Subcutaneous adipose tissue (tissue), 4 donors: ENCODE measurements around the gene ATP6V1C2. TPM values are rescaled to one million over a fixed set of nuclear protein-coding genes. Genes with fewer than 3 reads are reported as not detected.

ENCODE experiments used
- total RNA-seq, 4 donors: library from RNA; depleted of rRNA; stranded (reverse); fragments of >200 nt; gene quantifications; one replicate each; pipeline ENCODE4 v1.1.0, GENCODE V29; 2016
- TF ChIP-seq, protein P1 (sequence below): fragments of 450-650 bp; IDR thresholded peaks from one replicate; pipeline ENCODE4 v1.5.1; 2016; ENCODE audit warnings: low read depth, mild to moderate bottlenecking, control low read depth, antibody characterized with exemption, moderate library complexity

Gene ATP6V1C2, protein sequence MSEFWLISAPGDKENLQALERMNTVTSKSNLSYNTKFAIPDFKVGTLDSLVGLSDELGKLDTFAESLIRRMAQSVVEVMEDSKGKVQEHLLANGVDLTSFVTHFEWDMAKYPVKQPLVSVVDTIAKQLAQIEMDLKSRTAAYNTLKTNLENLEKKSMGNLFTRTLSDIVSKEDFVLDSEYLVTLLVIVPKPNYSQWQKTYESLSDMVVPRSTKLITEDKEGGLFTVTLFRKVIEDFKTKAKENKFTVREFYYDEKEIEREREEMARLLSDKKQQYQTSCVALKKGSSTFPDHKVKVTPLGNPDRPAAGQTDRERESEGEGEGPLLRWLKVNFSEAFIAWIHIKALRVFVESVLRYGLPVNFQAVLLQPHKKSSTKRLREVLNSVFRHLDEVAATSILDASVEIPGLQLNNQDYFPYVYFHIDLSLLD
- 1 to 10 TPM in 3 of 4 donors, under 1 TPM in 1; 0.22 to 3.6 (median 2.6) TPM for total RNA-seq

DNA sequence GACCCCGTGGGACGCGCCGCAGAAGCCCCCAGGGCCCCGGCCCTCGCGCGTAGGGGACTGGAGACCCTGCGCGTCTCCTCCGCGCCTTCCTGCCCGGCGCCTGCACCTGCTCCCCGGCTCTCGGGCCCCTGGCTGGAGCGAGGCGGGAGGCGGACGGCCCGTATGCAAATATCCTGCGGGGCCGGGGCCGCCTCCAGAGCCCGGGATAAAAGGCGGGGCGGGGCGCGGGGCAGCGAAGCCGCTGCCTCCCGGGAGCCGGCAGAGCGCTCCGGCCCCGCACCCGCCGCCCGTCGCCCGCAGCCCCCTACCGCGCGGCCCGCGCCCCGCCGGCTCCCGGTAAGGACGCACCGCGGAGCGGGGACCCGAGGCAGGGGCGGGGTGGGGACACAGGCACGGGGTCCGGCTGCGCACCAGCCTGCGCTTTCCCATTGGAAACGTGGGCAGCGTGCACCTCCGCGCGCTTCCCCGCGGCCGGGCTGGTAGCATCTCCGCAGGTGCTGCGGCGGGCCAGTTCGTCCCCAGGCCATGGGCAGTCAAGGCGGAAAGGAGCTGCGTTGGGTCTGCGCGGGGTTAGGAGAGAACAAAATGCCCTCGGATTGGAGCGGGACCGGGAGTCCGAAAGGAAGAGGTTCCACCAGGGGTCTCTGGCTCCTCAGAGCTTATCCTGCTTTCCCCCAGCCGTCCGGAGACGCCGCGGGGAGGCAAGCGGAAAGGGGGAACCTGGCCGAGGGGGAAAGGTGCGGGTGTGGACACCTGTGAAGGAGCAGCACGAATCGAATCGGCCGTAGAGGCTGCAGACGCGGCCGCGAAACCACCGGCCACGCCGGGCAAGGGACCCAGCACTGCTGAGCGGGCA, at the start of gene ATP6V1C2:
TSS of gene ATP6V1C2 (plus strand) at position 235 of the 856 bp plus-strand sequence. CDS start 1,220 bp downstream, outside the sequence.
- TF ChIP-seq, protein P1, sequence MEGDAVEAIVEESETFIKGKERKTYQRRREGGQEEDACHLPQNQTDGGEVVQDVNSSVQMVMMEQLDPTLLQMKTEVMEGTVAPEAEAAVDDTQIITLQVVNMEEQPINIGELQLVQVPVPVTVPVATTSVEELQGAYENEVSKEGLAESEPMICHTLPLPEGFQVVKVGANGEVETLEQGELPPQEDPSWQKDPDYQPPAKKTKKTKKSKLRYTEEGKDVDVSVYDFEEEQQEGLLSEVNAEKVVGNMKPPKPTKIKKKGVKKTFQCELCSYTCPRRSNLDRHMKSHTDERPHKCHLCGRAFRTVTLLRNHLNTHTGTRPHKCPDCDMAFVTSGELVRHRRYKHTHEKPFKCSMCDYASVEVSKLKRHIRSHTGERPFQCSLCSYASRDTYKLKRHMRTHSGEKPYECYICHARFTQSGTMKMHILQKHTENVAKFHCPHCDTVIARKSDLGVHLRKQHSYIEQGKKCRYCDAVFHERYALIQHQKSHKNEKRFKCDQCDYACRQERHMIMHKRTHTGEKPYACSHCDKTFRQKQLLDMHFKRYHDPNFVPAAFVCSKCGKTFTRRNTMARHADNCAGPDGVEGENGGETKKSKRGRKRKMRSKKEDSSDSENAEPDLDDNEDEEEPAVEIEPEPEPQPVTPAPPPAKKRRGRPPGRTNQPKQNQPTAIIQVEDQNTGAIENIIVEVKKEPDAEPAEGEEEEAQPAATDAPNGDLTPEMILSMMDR = no peak

DNA sequence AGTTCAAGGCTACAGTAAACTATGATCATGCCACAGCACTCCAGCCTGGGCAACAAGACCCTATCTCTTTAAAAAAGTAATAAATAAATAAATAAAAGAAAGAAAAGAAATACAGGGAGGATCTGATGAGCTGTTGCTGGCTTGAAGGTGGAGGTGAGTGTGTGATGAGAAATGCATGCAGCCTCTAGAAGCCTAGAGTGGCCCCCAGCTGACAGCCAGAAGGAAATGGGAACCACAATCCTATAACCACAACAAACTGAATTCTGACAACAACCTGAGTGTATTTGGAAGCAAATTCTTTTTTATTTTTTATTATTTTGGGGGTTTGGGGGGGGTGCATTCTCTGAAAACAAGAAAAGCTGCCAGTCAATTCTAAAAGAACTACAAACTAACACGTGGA, 46.3 kb upstream of the ATP6V1C2 start:
- TF ChIP-seq, protein P1 = no peak

DNA sequence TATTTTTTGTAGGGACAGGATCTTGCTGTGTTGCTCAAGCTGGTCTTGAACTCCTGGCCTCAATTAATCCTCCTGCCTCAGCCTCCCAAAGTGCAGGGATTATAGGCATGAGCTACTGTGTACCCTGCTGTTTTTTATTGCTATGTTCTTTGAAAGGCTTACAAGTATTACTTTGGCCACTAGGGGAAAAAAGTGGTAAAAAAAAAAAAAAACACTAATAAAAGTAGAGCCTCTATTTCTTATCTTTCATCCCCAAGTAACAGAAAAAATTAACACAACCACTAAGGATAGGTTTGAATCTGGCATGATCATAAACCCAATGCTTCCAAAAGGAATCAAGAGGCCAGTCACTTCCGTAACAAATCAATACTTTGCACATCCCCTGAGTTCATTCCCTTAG, 43.2 kb upstream of the ATP6V1C2 start:
- TF ChIP-seq, protein P1 = no peak

DNA sequence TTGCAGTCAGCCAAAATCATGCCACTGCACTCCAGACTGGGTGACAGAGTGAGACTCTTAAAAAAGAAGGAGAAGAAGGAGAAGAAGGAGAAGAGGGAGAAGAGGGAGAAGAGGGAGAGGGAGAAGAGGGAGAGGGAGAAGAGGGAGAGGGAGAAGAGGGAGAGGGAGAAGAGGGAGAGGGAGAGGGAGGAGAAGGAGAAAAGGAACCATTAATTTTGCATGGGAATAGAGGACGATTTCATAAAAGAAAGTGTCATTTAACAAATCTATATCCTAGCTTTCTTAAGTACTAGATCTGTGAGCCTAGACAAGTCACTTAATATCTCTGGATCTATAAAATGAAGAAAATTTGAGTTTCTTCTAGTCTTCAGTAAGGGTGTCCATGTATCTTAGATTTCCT, 41.2 kb upstream of the ATP6V1C2 start:
- TF ChIP-seq, protein P1 = no peak

DNA sequence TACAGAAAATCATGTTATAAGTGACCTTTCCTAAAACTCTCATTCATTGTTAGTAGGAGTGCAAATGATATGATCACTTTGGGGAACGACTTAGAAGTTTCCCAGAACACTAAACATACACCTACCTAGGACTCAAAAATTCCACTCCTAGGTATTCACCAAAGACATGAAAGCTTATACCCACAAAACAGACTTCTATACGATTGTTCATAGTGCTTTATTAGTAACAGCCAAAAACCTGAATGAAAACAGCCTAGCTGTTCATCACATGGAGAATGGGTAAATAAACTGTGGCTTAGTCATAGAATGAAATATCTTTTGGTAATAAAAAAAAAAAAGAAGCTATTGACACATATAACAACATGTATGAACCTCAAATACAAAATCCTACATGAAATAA, 40.5 kb upstream of the ATP6V1C2 start:
- TF ChIP-seq, protein P1 = no peak

DNA sequence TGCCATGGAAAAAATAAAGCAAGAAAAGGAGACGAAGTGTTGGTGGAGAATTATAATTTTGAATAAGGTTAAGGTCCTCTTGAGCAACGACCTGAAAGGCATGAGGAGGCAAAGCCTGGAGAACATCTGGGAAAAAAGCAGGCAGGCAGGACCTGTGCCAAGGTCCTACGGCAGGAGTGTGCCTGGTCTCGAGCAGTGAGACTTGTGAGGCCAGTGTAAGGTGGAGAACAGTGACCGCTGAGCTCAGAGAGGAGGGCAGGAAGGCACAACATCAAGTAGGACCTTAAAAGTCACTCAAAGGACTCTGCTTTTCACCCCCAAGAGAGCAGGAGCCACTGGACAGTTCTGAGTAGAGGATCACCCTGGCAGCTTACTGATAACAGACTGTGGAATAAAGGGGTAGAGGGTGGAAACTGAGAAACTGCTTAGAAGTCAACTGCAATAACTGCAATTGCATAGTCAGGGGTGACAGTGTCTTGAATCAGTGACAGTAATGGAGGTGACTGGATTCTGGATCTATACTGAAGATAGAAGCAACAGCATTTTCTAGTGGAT, 35.2 kb upstream of the ATP6V1C2 start:
- TF ChIP-seq, protein P1 = no peak
